ENCODE measurements around the gene DOCK6. TPM values are rescaled to one million over a fixed set of nuclear protein-coding genes. Genes with fewer than 3 reads are reported as not detected.

Gene DOCK6
- total RNA-seq, 1 donor from 2014 or later = 86.9 TPM

DNA sequence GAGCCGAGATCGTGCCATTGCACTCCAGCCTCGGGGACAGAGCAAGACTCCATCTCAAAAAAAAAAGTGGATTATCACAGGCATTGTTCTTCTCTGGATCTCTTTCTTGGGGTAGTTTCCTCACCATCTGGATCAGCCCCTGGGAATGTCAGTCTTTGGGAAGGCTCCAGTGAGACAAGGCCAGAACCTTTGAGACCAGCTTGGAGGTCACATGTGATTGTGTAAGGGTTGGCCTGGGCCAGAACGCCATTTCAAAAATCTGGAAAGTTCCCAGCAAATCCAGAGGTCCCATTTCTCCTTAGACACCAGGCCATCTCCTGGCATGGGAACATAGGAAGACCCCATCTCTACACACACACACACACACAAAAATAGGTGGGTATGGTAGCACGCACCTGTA lies 37.2 kb downstream of the DOCK6 start:
- Mint-ChIP-seq H3K36me3 (ENCODE audit: unreplicated experiment) (peaks cover 35% of the 10 kb centered on the region), H3K9me3 (ENCODE audit: unreplicated experiment) (peaks cover 17% of the 10 kb centered on the region), H3K27me3 (ENCODE audit: unreplicated experiment) (no peaks in the 10 kb centered on the region), H3K4me3 (ENCODE audit: unreplicated experiment) (no peak overlapping the region), H3K4me1 (ENCODE audit: unreplicated experiment) (no peaks in the 10 kb centered on the region), H3K27ac (ENCODE audit: unreplicated experiment) (no peak overlapping the region)
- TF ChIP-seq, protein P1, sequence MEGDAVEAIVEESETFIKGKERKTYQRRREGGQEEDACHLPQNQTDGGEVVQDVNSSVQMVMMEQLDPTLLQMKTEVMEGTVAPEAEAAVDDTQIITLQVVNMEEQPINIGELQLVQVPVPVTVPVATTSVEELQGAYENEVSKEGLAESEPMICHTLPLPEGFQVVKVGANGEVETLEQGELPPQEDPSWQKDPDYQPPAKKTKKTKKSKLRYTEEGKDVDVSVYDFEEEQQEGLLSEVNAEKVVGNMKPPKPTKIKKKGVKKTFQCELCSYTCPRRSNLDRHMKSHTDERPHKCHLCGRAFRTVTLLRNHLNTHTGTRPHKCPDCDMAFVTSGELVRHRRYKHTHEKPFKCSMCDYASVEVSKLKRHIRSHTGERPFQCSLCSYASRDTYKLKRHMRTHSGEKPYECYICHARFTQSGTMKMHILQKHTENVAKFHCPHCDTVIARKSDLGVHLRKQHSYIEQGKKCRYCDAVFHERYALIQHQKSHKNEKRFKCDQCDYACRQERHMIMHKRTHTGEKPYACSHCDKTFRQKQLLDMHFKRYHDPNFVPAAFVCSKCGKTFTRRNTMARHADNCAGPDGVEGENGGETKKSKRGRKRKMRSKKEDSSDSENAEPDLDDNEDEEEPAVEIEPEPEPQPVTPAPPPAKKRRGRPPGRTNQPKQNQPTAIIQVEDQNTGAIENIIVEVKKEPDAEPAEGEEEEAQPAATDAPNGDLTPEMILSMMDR (IDR thresholded peaks at IDR 0.05) = no peak
- DNase-seq (ENCODE audit: extremely low spot score, unreplicated experiment) = no peak

DNA sequence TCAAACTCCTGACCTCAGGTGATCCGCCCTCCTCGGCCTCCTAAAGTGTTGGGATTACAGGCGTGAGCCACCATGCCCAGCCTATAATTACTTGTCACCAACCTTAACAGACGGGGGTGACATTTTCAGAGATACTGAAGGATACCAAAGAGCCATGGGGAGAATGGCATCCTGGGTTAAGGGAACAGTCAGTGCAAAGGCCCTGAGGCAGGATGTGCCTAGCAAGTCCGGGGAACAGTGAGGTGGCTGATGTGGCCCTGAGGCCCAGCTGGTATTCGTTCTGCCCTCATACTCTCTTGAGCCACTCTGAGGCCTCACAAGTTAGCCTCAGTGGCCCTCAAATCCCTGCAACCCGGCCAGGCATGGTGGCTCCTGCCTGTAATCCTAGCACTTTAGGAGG lies 37.9 kb downstream of the DOCK6 start:
- Mint-ChIP-seq H3K27ac (ENCODE audit: unreplicated experiment) (no peak overlapping the region), H3K4me1 (ENCODE audit: unreplicated experiment) (no peaks in the 10 kb centered on the region), H3K4me3 (ENCODE audit: unreplicated experiment) (no peak overlapping the region), H3K36me3 (ENCODE audit: unreplicated experiment) (peaks cover 36% of the 10 kb centered on the region), H3K27me3 (ENCODE audit: unreplicated experiment) (no peaks in the 10 kb centered on the region), H3K9me3 (ENCODE audit: unreplicated experiment) (peaks cover 18% of the 10 kb centered on the region)
- TF ChIP-seq, protein P1 (IDR thresholded peaks at IDR 0.05) = no peak
- DNase-seq (ENCODE audit: extremely low spot score, unreplicated experiment) = no peak

DNA sequence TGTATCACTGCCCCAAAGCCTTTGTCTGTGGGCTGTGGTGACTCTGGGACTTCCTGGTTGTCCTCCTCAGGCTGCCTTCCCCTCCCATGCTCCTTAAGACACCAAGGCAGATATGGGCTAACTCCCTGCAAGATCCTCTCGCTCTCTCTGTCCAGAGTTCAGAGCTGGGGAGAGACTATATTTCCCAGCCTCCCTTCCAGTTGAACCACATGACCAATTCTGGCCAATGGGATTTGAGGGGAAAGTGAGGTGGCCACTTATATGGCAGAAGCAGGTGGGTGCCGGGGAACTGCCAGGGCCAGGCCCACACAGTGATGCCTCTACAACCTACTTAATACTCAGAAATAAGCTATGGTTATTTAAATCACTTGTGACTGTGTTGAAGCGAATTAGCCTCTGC lies 39.1 kb downstream of the DOCK6 start:
- no peak for DNase-seq (ENCODE audit: extremely low spot score, unreplicated experiment)
- peaks cover 36% of the 10 kb centered on the region for H3K36me3 Mint-ChIP-seq (ENCODE audit: unreplicated experiment)
- H3K9me3 Mint-ChIP-seq (ENCODE audit: unreplicated experiment) = peaks cover 18% of the 10 kb centered on the region
- H3K27ac Mint-ChIP-seq (ENCODE audit: unreplicated experiment) = no peak overlapping the region
- no peaks in the 10 kb centered on the region for H3K27me3 Mint-ChIP-seq (ENCODE audit: unreplicated experiment)
- H3K4me1 Mint-ChIP-seq (ENCODE audit: unreplicated experiment) = no peaks in the 10 kb centered on the region
- no peak overlapping the region for H3K4me3 Mint-ChIP-seq (ENCODE audit: unreplicated experiment)
- TF ChIP-seq, protein P1 (IDR thresholded peaks at IDR 0.05) = no peak

DNA sequence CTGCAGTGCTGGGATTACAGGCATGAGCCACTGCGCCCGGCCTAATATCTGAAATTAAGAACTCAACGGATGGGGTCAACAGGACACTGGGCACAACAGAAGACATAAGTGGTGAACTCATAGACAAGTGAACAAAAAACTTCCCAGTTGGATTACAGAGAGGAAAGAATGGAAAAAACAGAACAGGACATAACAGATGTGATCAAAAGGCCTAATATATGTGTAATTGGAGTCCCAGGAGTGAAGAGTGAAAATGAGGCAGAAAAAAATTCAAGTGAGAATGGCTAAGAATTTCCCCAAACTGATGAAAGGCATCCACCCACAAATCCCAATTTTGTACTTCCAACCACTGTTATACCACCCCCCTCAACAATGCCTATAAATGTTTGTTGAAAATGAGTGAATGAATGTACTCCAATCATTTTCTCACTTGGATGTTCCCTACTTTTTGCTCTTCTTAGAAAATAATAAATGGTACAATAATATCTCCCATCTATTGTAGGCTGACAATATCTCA lies 41.2 kb downstream of the DOCK6 start:
- Mint-ChIP-seq H3K4me3 (ENCODE audit: unreplicated experiment) (no peak overlapping the region), H3K27ac (ENCODE audit: unreplicated experiment) (no peak overlapping the region), H3K4me1 (ENCODE audit: unreplicated experiment) (no peaks in the 10 kb centered on the region), H3K9me3 (ENCODE audit: unreplicated experiment) (peaks cover 18% of the 10 kb centered on the region), H3K36me3 (ENCODE audit: unreplicated experiment) (peaks cover 42% of the 10 kb centered on the region), H3K27me3 (ENCODE audit: unreplicated experiment) (no peaks in the 10 kb centered on the region)
- TF ChIP-seq, protein P1 (IDR thresholded peaks at IDR 0.05) = no peak
- no peak for DNase-seq (ENCODE audit: extremely low spot score, unreplicated experiment)

DNA sequence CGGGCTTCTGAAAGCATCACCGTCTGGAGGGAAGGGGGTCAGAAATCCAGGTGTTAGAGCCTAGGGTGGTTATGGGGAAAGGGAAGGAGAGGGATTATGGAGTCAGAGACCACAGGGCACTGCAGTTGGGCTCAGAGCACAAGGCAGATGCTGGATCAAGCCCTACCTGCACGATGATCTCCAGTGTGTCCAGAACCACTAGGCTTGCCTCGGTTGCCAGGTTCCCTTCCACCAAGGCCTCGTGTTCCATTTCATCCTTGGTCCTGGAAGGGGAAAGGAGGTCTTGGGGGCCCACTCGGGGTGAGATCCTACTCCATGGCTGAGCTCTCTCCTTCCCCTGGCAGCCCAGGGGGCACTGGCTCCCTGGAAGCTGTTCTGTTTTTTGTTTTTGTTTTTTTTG lies 47.9 kb downstream of the DOCK6 start:
- no peak overlapping the region for H3K4me3 Mint-ChIP-seq (ENCODE audit: unreplicated experiment)
- no peaks in the 10 kb centered on the region for H3K9me3 Mint-ChIP-seq (ENCODE audit: unreplicated experiment)
- no peak overlapping the region for H3K27ac Mint-ChIP-seq (ENCODE audit: unreplicated experiment)
- H3K27me3 Mint-ChIP-seq (ENCODE audit: unreplicated experiment) = no peaks in the 10 kb centered on the region
- peaks cover 32% of the 10 kb centered on the region for H3K36me3 Mint-ChIP-seq (ENCODE audit: unreplicated experiment)
- TF ChIP-seq, protein P1 (IDR thresholded peaks at IDR 0.05) = no peak
- H3K4me1 Mint-ChIP-seq (ENCODE audit: unreplicated experiment) = peaks cover 3% of the 10 kb centered on the region
- DNase-seq (ENCODE audit: extremely low spot score, unreplicated experiment) = no peak

All from osteocyte (in vitro differentiated cells).